DOHH2 (cell line): ENCODE data around the gene MYG1.

Experiments used
- EZH2phosphoT487 ChIP-seq: fragments of 200-600 bp; sonication (generic); IDR thresholded peaks from 2 replicates; pipeline ENCODE4 v1.6.1; 2017; ENCODE audit warnings: borderline replicate concordance, mild to moderate bottlenecking, antibody characterized with exemption, low read length, moderate library complexity, mixed read lengths
- TF ChIP-seq, protein P1 (sequence below): fragments of 200-600 bp; sonication (generic); IDR thresholded peaks from one replicate; pipeline ENCODE4 v1.5.1; 2014; ENCODE audit warnings: antibody characterized with exemption, mild to moderate bottlenecking, low read depth, low read length; ENCODE audit not compliant: poor library complexity, severe bottlenecking

DNA sequence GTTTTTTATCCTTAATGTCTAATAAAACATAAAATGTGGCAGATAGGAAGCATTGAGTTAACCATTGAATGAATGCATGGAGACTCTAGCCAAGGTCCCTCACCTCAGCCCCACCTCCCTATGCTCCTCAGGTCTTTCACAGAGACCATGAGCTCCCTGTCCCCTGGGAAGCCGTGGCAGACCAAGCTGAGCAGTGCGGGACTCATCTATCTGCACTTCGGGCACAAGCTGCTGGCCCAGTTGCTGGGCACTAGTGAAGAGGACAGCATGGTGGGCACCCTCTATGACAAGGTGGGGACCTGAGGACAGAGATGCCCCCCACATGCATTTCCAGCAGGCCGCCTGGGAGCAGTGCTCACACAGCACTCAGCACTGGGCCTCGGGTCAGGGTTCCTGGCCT lies 3.4 kb downstream of the MYG1 start:
- TF ChIP-seq, protein P1, sequence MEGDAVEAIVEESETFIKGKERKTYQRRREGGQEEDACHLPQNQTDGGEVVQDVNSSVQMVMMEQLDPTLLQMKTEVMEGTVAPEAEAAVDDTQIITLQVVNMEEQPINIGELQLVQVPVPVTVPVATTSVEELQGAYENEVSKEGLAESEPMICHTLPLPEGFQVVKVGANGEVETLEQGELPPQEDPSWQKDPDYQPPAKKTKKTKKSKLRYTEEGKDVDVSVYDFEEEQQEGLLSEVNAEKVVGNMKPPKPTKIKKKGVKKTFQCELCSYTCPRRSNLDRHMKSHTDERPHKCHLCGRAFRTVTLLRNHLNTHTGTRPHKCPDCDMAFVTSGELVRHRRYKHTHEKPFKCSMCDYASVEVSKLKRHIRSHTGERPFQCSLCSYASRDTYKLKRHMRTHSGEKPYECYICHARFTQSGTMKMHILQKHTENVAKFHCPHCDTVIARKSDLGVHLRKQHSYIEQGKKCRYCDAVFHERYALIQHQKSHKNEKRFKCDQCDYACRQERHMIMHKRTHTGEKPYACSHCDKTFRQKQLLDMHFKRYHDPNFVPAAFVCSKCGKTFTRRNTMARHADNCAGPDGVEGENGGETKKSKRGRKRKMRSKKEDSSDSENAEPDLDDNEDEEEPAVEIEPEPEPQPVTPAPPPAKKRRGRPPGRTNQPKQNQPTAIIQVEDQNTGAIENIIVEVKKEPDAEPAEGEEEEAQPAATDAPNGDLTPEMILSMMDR, result no peak
- TF ChIP-seq EZH2phosphoT487, result no peak
